Epithelial cell of proximal tubule (primary cell): ENCODE measurements around the gene SEMA3A. TPM values are rescaled to one million over a fixed set of nuclear protein-coding genes. Genes with fewer than 3 reads are reported as not detected.
"Not testable (repeated sequence)": the region's sequence is repeated elsewhere in the genome, so short reads cannot be mapped to it uniquely, and the experiment has no call there.

Experiments
- DNase-seq: peaks from one replicate; pipeline ENCODE4 v3.0.0-alpha.2; 2011; ENCODE audit warnings: low read depth
- H3K4me3 ChIP-seq: 2 replicates; pipeline ENCODE4 v1.5.1; 2011; ENCODE audit warnings: low read depth, mild to moderate bottlenecking, low read length
- CTCF ChIP-seq: conservative IDR thresholded peaks from 2 replicates; pipeline ENCODE4 v1.5.1; 2012; ENCODE audit warnings: low read depth, mild to moderate bottlenecking, low read length
- total RNA-seq: library from RNA; depleted of rRNA; stranded (reverse); fragments of >200 nt; gene quantifications from 2 replicates; pipeline ENCODE4 v1.2.3, GENCODE V29; 2015

The SEMA3A gene
- total RNA-seq, 1 donor from 2014 or later: 13.7 TPM

GRCh38 chr7:84161398-84161797, 33.2 kb downstream of the SEMA3A start:
- no peak for TF ChIP-seq CTCF
- no peak overlapping the region for H3K4me3 ChIP-seq
- no peak for DNase-seq

- H3K4me3 ChIP-seq: no peak overlapping the region
- no peak for DNase-seq
- no peak for TF ChIP-seq CTCF
Measured at GRCh38 chr7:84159435-84159834, 35.2 kb downstream of the SEMA3A start.

GRCh38 chr7:84157171-84157570, 37.4 kb downstream of the SEMA3A start:
- no peak for DNase-seq
- no peak overlapping the region for H3K4me3 ChIP-seq
- TF ChIP-seq CTCF: no peak

- no peak for TF ChIP-seq CTCF
- DNase-seq: no peak
- H3K4me3 ChIP-seq: no peak overlapping the region
Measured at GRCh38 chr7:84154991-84155781, 39.4 kb downstream of the SEMA3A start.

- DNase-seq: no peak
- H3K4me3 ChIP-seq: no peak overlapping the region
- TF ChIP-seq CTCF: no peak
Measured at GRCh38 chr7:84152995-84153394, 41.6 kb downstream of the SEMA3A start.

- not testable (repeated sequence) for DNase-seq
Measured at GRCh38 chr7:84150370-84150769, 44.2 kb downstream of the SEMA3A start.

GRCh38 chr7:84149573-84149972, 45.0 kb downstream of the SEMA3A start:
- DNase-seq: no peak
- no peak for TF ChIP-seq CTCF
- no peak overlapping the region for H3K4me3 ChIP-seq

More at GRCh38 chr7:84150370-84150769, 44.2 kb downstream of the SEMA3A start:
- H3K4me3 ChIP-seq: not testable (repeated sequence)
